Measurements from ENCODE around the gene MPG. TPM values are rescaled to one million over a fixed set of nuclear protein-coding genes. Genes with fewer than 3 reads are reported as not detected.
A peak's percentile ranks its signal among the peaks of the same experiment; 100 is the strongest.

Gene MPG
- total RNA-seq, 3 donors from 2014 or later (not counting 1 experiment from before 2014, with no cell fraction given): 29.9 to 34.3 (median 31.5) TPM

DNA sequence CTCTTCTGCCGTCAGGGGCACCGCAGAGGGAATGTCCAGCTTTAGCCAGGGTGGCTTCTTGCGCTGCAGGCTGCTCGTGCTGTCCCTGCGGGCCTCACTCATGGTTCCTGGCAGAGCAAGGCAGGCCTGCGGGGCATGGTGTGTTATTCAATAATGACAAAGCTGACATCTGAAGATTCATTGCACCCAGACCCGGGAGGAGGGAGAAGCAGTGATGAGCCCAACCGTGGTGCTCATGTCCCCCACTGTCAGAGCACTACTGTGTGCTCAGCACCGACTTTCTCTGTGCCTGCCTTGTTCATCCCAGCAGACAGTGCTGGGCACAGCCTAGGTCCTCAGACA, 13.1 kb upstream of the MPG start:
- intact Hi-C loops (cut with micrococcal nuclease): loop anchor here (1.0 kb wide), 2 partner anchors 32 to 116 kb away; no protein-coding TSS in a partner anchor
- TF ChIP-seq CTCF (IDR thresholded peaks at IDR 0.05): no peak
- no peaks in the 10 kb centered on the region for H3K27me3 Mint-ChIP-seq (ENCODE audit: low read depth in 2 of 2)
- ATAC-seq: no peak
- 87% methylated on average over 9 of the region's 9 CpGs for WGBS (ENCODE audit: insufficient coverage)
- H3K4me3 Mint-ChIP-seq: no peak overlapping the region
- H3K27ac Mint-ChIP-seq: no peak overlapping the region
- no peaks in the 10 kb centered on the region for H3K27me3 ChIP-seq (ENCODE audit: control insufficient read depth, insufficient read depth, low read length)
- H3K9me3 ChIP-seq (ENCODE audit: control insufficient read depth, insufficient read depth, low read length): no peaks in the 10 kb centered on the region
- no peaks in the 10 kb centered on the region for H3K36me3 Mint-ChIP-seq
- H3K36me3 ChIP-seq (ENCODE audit: control insufficient read depth, insufficient read depth, low read length): no peaks in the 10 kb centered on the region
- H3K27ac ChIP-seq (ENCODE audit: low read length): no peak overlapping the region
- peaks cover 4% of the 10 kb centered on the region for H3K4me1 ChIP-seq (ENCODE audit: control insufficient read depth, insufficient read depth, low read length)
- no peaks in the 10 kb centered on the region for H3K9me3 Mint-ChIP-seq
- DNase-seq: no peak
- peaks cover 0 to 6% of the 10 kb centered on the region in 2 donors for H3K4me1 Mint-ChIP-seq
- H3K4me3 ChIP-seq (ENCODE audit: low read length): no peak overlapping the region

- DNase-seq: peak; percentile 85 to 88
- Histone ChIP-seq H3K4me3 (ENCODE audit: low read length) (no peak overlapping the region), H3K9me3 (ENCODE audit: control insufficient read depth, insufficient read depth, low read length) (no peaks in the 10 kb centered on the region), H3K27ac (ENCODE audit: low read length) (no peak overlapping the region), H3K27me3 (ENCODE audit: control insufficient read depth, insufficient read depth, low read length) (no peaks in the 10 kb centered on the region), H3K4me1 (ENCODE audit: control insufficient read depth, insufficient read depth, low read length) (peaks cover 4% of the 10 kb centered on the region), H3K36me3 (ENCODE audit: control insufficient read depth, insufficient read depth, low read length) (no peaks in the 10 kb centered on the region)
- H3K27me3 Mint-ChIP-seq (ENCODE audit: low read depth in 2 of 2): peaks cover 0 to 2% of the 10 kb centered on the region in 2 donors
- H3K9me3 Mint-ChIP-seq: no peaks in the 10 kb centered on the region
- no peak overlapping the region for H3K4me3 Mint-ChIP-seq
- intact Hi-C loops (cut with micrococcal nuclease): loop anchor here (1.0 kb wide), 2 partner anchors 32 to 116 kb away; no protein-coding TSS in a partner anchor
- TF ChIP-seq CTCF (IDR thresholded peaks at IDR 0.05): peak; percentile 94
- 23% methylated on average over 17 of the region's 17 CpGs for WGBS (ENCODE audit: insufficient coverage)
- peaks cover 0 to 6% of the 10 kb centered on the region in 2 donors for H3K4me1 Mint-ChIP-seq
- H3K27ac Mint-ChIP-seq: no peak overlapping the region
- H3K36me3 Mint-ChIP-seq: no peaks in the 10 kb centered on the region
- ATAC-seq: peak; percentile 84 to 100 (median 97)
These were observed 12.3 kb upstream of the MPG start for GRCh38 chr16:65745-66144.

DNA sequence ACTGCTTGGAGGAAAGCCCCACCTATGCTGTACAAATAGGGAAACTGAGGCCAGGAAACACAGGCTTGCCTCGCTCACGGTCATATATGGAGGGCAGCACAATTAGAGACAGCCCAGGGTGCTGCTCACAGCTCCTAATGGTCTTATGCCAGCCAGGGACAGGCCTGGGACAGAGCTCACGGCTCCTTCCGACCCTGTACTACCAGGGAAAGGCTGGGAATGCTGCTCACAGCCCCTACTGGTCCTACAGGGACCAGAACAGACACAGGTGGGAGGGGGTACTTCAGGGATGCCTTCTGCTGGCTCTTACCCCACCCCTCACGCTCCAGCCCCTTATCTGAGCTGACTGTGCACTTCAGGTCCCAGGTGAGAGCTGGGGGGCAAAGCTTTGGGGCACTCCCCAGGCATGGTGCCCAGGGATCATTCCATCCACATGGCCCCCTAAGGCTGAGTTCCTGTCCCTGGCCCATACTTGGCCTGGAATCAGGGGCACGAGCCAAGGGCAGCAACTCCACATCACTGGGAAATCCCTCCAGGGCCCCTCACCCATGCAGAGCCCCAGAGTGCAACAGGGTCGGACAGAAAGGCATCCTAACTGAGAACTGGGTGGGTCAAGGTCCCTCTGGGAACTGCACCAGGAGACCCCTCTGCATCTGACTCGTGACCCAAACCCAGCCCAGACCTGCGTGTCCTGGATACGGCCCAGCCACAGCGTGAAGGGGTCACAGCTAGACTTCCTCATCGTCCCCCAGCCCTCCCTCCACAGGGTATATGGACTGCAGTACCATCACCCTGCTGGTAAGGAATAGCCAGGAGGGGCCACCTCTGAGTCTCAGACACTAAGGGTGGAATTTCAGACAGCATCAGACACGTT, 11.5 kb upstream of the MPG start:
- Mint-ChIP-seq H3K27ac (no peak overlapping the region), H3K36me3 (no peaks in the 10 kb centered on the region), H3K4me1 (peaks cover 0 to 6% of the 10 kb centered on the region in 2 donors), H3K27me3 (ENCODE audit: low read depth in 2 of 2) (peaks cover 0 to 4% of the 10 kb centered on the region in 2 donors), H3K9me3 (no peaks in the 10 kb centered on the region), H3K4me3 (no peak overlapping the region)
- peaks cover 4% of the 10 kb centered on the region for H3K4me1 ChIP-seq (ENCODE audit: control insufficient read depth, insufficient read depth, low read length)
- intact Hi-C loops (cut with micrococcal nuclease): no loop called here
- no peaks in the 10 kb centered on the region for H3K36me3 ChIP-seq (ENCODE audit: control insufficient read depth, insufficient read depth, low read length)
- H3K9me3 ChIP-seq (ENCODE audit: control insufficient read depth, insufficient read depth, low read length): no peaks in the 10 kb centered on the region
- peaks cover 2% of the 10 kb centered on the region for H3K27me3 ChIP-seq (ENCODE audit: control insufficient read depth, insufficient read depth, low read length)
- DNase-seq (no peak), ATAC-seq (no peak)
- no peak overlapping the region for H3K4me3 ChIP-seq (ENCODE audit: low read length)
- no peak overlapping the region for H3K27ac ChIP-seq (ENCODE audit: low read length)
- TF ChIP-seq CTCF (IDR thresholded peaks at IDR 0.05): no peak
- WGBS (ENCODE audit: insufficient coverage): 88% methylated on average over 13 of the region's 13 CpGs
